ENCODE measurements around the gene CD177. TPM values are rescaled to one million over a fixed set of nuclear protein-coding genes. Genes with fewer than 3 reads are reported as not detected.

Gene CD177
- total RNA-seq, 1 experiment from 2014 or later, result not detected

DNA sequence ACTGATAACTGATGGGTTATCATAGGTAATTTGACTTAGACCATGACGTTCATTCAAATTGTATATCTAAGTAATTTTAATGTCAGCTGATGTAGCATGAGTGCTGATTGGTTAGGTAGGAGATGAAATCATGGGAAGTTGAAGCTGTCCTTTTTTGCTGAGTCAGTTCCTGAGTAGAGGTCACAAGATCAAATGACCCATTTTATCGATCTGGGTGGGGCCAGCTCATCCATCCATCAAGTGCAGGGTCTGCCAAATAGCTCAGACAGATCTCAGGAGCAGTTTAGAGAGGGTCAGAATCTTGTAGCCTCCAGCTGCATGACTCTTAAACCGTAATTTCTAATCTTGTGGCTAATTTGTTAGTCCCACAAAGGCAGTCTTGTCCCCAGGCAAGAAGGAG is 35.3 kb upstream of the CD177 start:
- H3K9ac ChIP-seq (ENCODE audit: low read length), result no peak overlapping the region
- ChIA-PET POLR2A (no interaction called here), RAD21 (ENCODE audit: low non-redundant PET in 1 of 2, low total read pairs in 2 of 2, uncharacterized antibody in 2 of 2, unreplicated experiment in 2 of 2) (no interaction called here), CTCF (interaction anchor here (1.0 to 1.1 kb wide), 2 partner anchors 91 to 216 kb away, joined by 3 read pairs; no protein-coding TSS in a partner anchor)
- no peaks in the 10 kb centered on the region for H3K79me2 ChIP-seq (ENCODE audit: insufficient read depth, low read length)
- no peaks in the 10 kb centered on the region for H3K36me3 ChIP-seq (ENCODE audit: control insufficient read depth in 1 of 2, insufficient read depth in 2 of 2, low read length in 2 of 2)
- H3K27ac ChIP-seq (ENCODE audit: low read depth, low read length), result no peak overlapping the region
- no peaks in the 10 kb centered on the region for H4K20me1 ChIP-seq (ENCODE audit: insufficient read depth)
- no peaks in the 10 kb centered on the region for H3K9me2 ChIP-seq (ENCODE audit: insufficient read depth)
- no peak overlapping the region for H3K4me2 ChIP-seq (ENCODE audit: low read length)
- no peak for ATAC-seq
- no TSS peak for BruUV-seq (replicated peaks)
- H2AFZ ChIP-seq (ENCODE audit: low read depth, low read length, poor library complexity, severe bottlenecking), result no peak overlapping the region
- intact Hi-C loops (cut with micrococcal nuclease), result no loop called here
- H3K4me3 ChIP-seq (replicated peaks in 1 of 2; ENCODE audit: low read depth in 1 of 2, low read length in 2 of 2), result no peak overlapping the region
- TF ChIP-seq FOSL1 (IDR thresholded peaks at IDR 0.05; ENCODE audit: low read depth), result no peak
- no peak for TF ChIP-seq TCF7L2 (IDR thresholded peaks at IDR 0.05; ENCODE audit: borderline replicate concordance, extremely low read depth, insufficient read depth, insufficient read length)
- no peak for TF ChIP-seq YY1 (IDR thresholded peaks at IDR 0.05; ENCODE audit: extremely low read depth, insufficient replicate concordance, low read depth, low read length)
- no peak for TF ChIP-seq SRF (IDR thresholded peaks at IDR 0.05; ENCODE audit: low read depth)
- TF ChIP-seq SP1 (IDR thresholded peaks at IDR 0.05; ENCODE audit: low read depth), result no peak
- no peak for TF ChIP-seq EZH2phosphoT487 (IDR thresholded peaks at IDR 0.05; ENCODE audit: borderline replicate concordance)
- no peak for TF ChIP-seq RAD21 (IDR thresholded peaks at IDR 0.05; ENCODE audit: low read depth)
- TF ChIP-seq SIN3A (IDR thresholded peaks at IDR 0.05; ENCODE audit: low read depth), result no peak
- no peak for TF ChIP-seq EZH2 (IDR thresholded peaks at IDR 0.05)
- TF ChIP-seq ZNF274 (IDR thresholded peaks at IDR 0.05; ENCODE audit: low read depth, low read length), result no peak
- TF ChIP-seq, protein P1, sequence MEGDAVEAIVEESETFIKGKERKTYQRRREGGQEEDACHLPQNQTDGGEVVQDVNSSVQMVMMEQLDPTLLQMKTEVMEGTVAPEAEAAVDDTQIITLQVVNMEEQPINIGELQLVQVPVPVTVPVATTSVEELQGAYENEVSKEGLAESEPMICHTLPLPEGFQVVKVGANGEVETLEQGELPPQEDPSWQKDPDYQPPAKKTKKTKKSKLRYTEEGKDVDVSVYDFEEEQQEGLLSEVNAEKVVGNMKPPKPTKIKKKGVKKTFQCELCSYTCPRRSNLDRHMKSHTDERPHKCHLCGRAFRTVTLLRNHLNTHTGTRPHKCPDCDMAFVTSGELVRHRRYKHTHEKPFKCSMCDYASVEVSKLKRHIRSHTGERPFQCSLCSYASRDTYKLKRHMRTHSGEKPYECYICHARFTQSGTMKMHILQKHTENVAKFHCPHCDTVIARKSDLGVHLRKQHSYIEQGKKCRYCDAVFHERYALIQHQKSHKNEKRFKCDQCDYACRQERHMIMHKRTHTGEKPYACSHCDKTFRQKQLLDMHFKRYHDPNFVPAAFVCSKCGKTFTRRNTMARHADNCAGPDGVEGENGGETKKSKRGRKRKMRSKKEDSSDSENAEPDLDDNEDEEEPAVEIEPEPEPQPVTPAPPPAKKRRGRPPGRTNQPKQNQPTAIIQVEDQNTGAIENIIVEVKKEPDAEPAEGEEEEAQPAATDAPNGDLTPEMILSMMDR (IDR thresholded peaks at IDR 0.05 in 2 of 3, conservative IDR thresholded peaks at IDR 0.05 in 1 of 3; ENCODE audit: borderline replicate concordance in 1 of 3, insufficient read depth in 1 of 3, low read depth in 2 of 3, low read length in 2 of 3), result no peak
- TF ChIP-seq JUND (IDR thresholded peaks at IDR 0.05), result no peak
- no peak for TF ChIP-seq ZFX (IDR thresholded peaks at IDR 0.05)
- TF ChIP-seq CEBPB (IDR thresholded peaks at IDR 0.05; ENCODE audit: low read depth), result no peak
- no peak for TF ChIP-seq CBX3 (IDR thresholded peaks at IDR 0.05; ENCODE audit: low read depth)
- TF ChIP-seq POLR2A (IDR thresholded peaks at IDR 0.05; ENCODE audit: borderline replicate concordance, extremely low read depth, insufficient read depth, insufficient read length), result no peak
- no peak for TF ChIP-seq POLR2AphosphoS5 (IDR thresholded peaks at IDR 0.05; ENCODE audit: low read depth, low read length)
- TF ChIP-seq, protein P2, sequence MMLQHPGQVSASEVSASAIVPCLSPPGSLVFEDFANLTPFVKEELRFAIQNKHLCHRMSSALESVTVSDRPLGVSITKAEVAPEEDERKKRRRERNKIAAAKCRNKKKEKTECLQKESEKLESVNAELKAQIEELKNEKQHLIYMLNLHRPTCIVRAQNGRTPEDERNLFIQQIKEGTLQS (IDR thresholded peaks at IDR 0.05), result no peak
- TF ChIP-seq ELF1 (IDR thresholded peaks at IDR 0.05; ENCODE audit: borderline replicate concordance, low read depth), result no peak
- TF ChIP-seq, protein P3, sequence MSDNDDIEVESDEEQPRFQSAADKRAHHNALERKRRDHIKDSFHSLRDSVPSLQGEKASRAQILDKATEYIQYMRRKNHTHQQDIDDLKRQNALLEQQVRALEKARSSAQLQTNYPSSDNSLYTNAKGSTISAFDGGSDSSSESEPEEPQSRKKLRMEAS (IDR thresholded peaks at IDR 0.05), result no peak
- peaks cover 0 to 11% of the 10 kb centered on the region in 2 experiments; a peak in 2 of 4 replicates for H3K4me1 ChIP-seq (ENCODE audit: control insufficient read depth in 1 of 2, insufficient read depth in 2 of 2, low read length in 2 of 2)
- no peak for DNase-seq (ENCODE audit: low read depth, low spot score)
- no peaks in the 10 kb centered on the region for H3K9me3 ChIP-seq (ENCODE audit: control insufficient read depth in 1 of 2, insufficient read depth in 1 of 2, low read depth in 1 of 2, low read length in 2 of 2)
- H3K27me3 ChIP-seq (ENCODE audit: insufficient read depth, low read length), result no peaks in the 10 kb centered on the region
